ENCODE measurements around the gene SETBP1.

DNA sequence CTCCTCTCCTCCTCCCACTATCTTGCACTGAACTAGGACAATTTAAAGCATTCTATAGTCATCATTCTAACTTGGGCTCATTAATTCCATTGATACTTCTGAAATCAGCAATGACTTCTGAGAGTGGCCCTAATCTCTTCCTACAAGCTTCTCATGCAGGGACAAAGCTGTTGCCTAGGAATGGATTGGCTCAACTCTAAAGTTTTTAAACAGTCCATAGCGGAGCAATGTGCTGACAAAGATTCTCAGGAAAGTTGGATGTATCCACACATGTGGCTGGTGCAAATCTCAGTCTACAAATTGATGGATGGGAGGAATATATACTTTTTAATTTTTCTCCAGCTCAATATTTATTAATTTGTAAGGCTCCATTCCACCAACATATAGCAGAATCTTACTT, 388.9 kb downstream of the SETBP1 start:
- TF ChIP-seq MXI1 (IDR thresholded peaks at IDR 0.05; ENCODE audit: borderline replicate concordance, low read depth, low read length) (no peak), POLR2A (IDR thresholded peaks at IDR 0.05; ENCODE audit: low read depth, low read length) (no peak), USF2 (IDR thresholded peaks at IDR 0.05; ENCODE audit: low read depth, low read length) (no peak), MAFK (IDR thresholded peaks at IDR 0.05; ENCODE audit: low read depth, low read length) (no peak), BHLHE40 (IDR thresholded peaks at IDR 0.05; ENCODE audit: low read depth, low read length) (no peak), RAD21 (IDR thresholded peaks at IDR 0.05; ENCODE audit: low read length) (no peak), RFX5 (IDR thresholded peaks at IDR 0.05; ENCODE audit: low read depth, low read length) (no peak), CEBPB (IDR thresholded peaks at IDR 0.05; ENCODE audit: low read depth, low read length) (no peak), RCOR1 (IDR thresholded peaks at IDR 0.05; ENCODE audit: insufficient replicate concordance, low read length) (no peak), FOS (IDR thresholded peaks at IDR 0.05; ENCODE audit: low read depth, low read length) (no peak)
- TF ChIP-seq, protein P1, sequence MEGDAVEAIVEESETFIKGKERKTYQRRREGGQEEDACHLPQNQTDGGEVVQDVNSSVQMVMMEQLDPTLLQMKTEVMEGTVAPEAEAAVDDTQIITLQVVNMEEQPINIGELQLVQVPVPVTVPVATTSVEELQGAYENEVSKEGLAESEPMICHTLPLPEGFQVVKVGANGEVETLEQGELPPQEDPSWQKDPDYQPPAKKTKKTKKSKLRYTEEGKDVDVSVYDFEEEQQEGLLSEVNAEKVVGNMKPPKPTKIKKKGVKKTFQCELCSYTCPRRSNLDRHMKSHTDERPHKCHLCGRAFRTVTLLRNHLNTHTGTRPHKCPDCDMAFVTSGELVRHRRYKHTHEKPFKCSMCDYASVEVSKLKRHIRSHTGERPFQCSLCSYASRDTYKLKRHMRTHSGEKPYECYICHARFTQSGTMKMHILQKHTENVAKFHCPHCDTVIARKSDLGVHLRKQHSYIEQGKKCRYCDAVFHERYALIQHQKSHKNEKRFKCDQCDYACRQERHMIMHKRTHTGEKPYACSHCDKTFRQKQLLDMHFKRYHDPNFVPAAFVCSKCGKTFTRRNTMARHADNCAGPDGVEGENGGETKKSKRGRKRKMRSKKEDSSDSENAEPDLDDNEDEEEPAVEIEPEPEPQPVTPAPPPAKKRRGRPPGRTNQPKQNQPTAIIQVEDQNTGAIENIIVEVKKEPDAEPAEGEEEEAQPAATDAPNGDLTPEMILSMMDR (conservative IDR thresholded peaks at IDR 0.05; ENCODE audit: low read depth, low read length), result no peak

All from IMR-90 (cell line).